Esophagus squamous epithelium (tissue), 4 donors: Measurements from ENCODE around the gene PPP1R7.

Experiments
- CTCF ChIP-seq, 6 experiments: fragments of 450-650 bp in 4 of 6; fragments of 200-600 bp in 2 of 6; sonication (generic) in 2 of 6; IDR thresholded peaks; one replicate each; pipeline ENCODE4 v1.5.1; 2016 to 2019; ENCODE audit warnings: antibody characterized with exemption in 6 of 6, mild to moderate bottlenecking in 4 of 6, moderate library complexity in 4 of 6
- POLR2A ChIP-seq, 4 donors: fragments of 450-650 bp; IDR thresholded peaks; one replicate each; pipeline ENCODE4 v1.6.1; 2017; ENCODE audit warnings: antibody characterized with exemption in 4 of 4, mild to moderate bottlenecking in 4 of 4, moderate library complexity in 3 of 4

- TF ChIP-seq CTCF (IDR thresholded peaks at IDR 0.05) (no peak), POLR2A (IDR thresholded peaks at IDR 0.05) (no peak)
Observed at GRCh38 chr2:241155936-241156335, 5.7 kb downstream of the PPP1R7 start.
